ENCODE measurements around the gene DIP2B. TPM values are rescaled to one million over a fixed set of nuclear protein-coding genes. Genes with fewer than 3 reads are reported as not detected.

DIP2B gene
- total and polyA plus RNA-seq, 2 of the 13 experiments (the other 11 are each of a cell fraction or from before 2014, with no cell fraction given), result 32.1 to 35.8 TPM

- TF ChIP-seq AGO1 (IDR thresholded peaks at IDR 0.05; ENCODE audit: low read depth, low read length, poor library complexity, severe bottlenecking) (peak; percentile 32), POLR2G (IDR thresholded peaks at IDR 0.05; ENCODE audit: low read depth, low read length) (0 out of 2 replicates have a peak, but pooled peaks have one; percentile 8), ZNF501 (CRISPR knock-in tag; IDR thresholded peaks at IDR 0.05) (peak; percentile 55; the same call in 1 of the 2 replicates), HOXA3 (CRISPR knock-in tag; IDR thresholded peaks at IDR 0.05) (peak; percentile 79), PHB2 (IDR thresholded peaks at IDR 0.05; ENCODE audit: partially characterized antibody) (no peak), SKI (IDR thresholded peaks at IDR 0.05; ENCODE audit: partially characterized antibody) (peak; percentile 56), ZFP36L1 (CRISPR knock-in tag; IDR thresholded peaks at IDR 0.05) (0 out of 2 replicates have a peak, but pooled peaks have one; percentile 12), GPN1 (CRISPR knock-in tag; IDR thresholded peaks at IDR 0.05; ENCODE audit: borderline replicate concordance) (no peak), NFYC (CRISPR knock-in tag; IDR thresholded peaks at IDR 0.05) (no peak), ZFP36 (IDR thresholded peaks at IDR 0.05; ENCODE audit: borderline replicate concordance, low read depth, low read length, partially characterized antibody) (no peak), NFIB (CRISPR knock-in tag; IDR thresholded peaks at IDR 0.05; ENCODE audit: borderline replicate concordance) (no peak), ZNF687 (CRISPR knock-in tag; IDR thresholded peaks at IDR 0.05) (peak; percentile 68), STAT6 (CRISPR knock-in tag; IDR thresholded peaks at IDR 0.05; ENCODE audit: borderline replicate concordance) (no peak), ZNF547 (CRISPR knock-in tag; IDR thresholded peaks at IDR 0.05) (peak; percentile 20; the same call in 1 of the 2 replicates), PCBP1 (IDR thresholded peaks at IDR 0.05; ENCODE audit: borderline replicate concordance, low read depth, low read length) (0 out of 2 replicates have a peak, but pooled peaks have one; percentile 26), SRSF4 (IDR thresholded peaks at IDR 0.05; ENCODE audit: low read depth, low read length, poor library complexity, severe bottlenecking) (no peak), ZNF225 (CRISPR knock-in tag; IDR thresholded peaks at IDR 0.05) (no peak), ZHX1 (CRISPR knock-in tag; IDR thresholded peaks at IDR 0.05; ENCODE audit: low read depth) (no peak), ZNF816 (CRISPR knock-in tag; IDR thresholded peaks at IDR 0.05; ENCODE audit: borderline replicate concordance) (no peak)
These were observed 259.7 kb downstream of the DIP2B start (continued) for GRCh38 chr12:50764286-50765094.
